Glomerular endothelial cell (primary cell): ENCODE measurements around the gene DCN. TPM values are rescaled to one million over a fixed set of nuclear protein-coding genes. Genes with fewer than 3 reads are reported as not detected.
"Not testable (repeated sequence)": the region's sequence is repeated elsewhere in the genome, so short reads cannot be mapped to it uniquely, and the experiment has no call there.

Source experiments
- DNase-seq: peaks from one replicate; pipeline ENCODE4 v3.0.0-alpha.2; 2011; ENCODE audit warnings: low read depth, low spot score; ENCODE audit errors: extremely low read depth
- total RNA-seq: library from RNA; depleted of rRNA; stranded (reverse); fragments of >200 nt; gene quantifications from 2 replicates; pipeline ENCODE4 v1.2.3, GENCODE V29; 2015

The DCN gene
- 5.6 and 16.2 TPM in 2 replicates for total RNA-seq

- no peak for DNase-seq
These were observed at the start of gene DCN for GRCh38 chr12:91182636-91183455. Gene DCN (minus strand): TSS chr12:91182817. CDS start chr12:91178552, 4,265 bp downstream.

GRCh38 chr12:91230841-91231240, 48.2 kb upstream of the DCN start:
- DNase-seq = no peak

- no peak for DNase-seq
These were observed 44.3 kb upstream of the DCN start for GRCh38 chr12:91226951-91227350.

DNA sequence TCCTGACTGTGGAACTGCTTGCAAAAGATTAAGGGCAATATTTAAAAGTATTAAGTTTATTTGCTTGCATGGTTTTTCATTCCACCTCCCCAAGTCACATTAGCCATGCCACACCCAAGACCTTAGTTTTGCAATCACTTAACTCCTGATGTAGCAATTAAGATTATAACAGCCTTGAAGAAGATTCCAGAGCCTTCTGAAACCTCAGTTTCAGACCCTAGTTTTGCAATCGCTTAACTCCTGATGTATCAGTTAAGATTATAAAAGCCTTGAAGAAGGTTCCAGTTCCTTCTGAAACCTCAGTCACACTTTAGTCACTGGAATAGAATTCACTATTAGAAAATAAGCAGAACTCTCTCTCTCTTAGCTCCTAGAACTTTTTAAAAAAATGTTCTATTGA, 42.7 kb upstream of the DCN start:
- no peak for DNase-seq

DNA sequence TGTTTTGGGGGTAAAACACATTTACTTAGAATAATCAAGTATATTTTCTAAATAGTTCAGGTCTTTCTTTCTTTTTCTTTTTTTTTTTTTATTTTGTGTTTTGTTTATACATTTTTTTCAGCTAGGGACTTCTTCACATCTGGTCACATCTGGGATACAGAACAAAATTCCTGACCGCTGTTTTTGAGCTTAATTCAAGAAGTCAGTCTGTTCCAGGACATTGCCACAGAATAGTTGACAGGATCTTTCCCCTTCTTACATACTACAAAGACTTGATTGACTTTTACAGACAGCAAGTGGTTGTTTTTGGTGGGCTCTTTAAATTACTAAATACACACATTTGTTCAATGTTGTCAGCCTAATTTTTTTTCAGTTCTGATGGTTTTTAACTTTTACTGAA, 41.8 kb upstream of the DCN start:
- DNase-seq = no peak

- DNase-seq = no peak
These were observed 40.1 kb upstream of the DCN start for GRCh38 chr12:91222746-91223145.

- no peak for DNase-seq
These were observed 37.3 kb upstream of the DCN start for GRCh38 chr12:91219919-91220318.

GRCh38 chr12:91219511-91219910, 36.9 kb upstream of the DCN start:
- no peak for DNase-seq

GRCh38 chr12:91216871-91217270, 34.3 kb upstream of the DCN start:
- no peak for DNase-seq

GRCh38 chr12:91215940-91216454, 33.4 kb upstream of the DCN start:
- no peak for DNase-seq

- DNase-seq = no peak
These were observed 29.2 kb upstream of the DCN start for GRCh38 chr12:91211866-91212265.

DNA sequence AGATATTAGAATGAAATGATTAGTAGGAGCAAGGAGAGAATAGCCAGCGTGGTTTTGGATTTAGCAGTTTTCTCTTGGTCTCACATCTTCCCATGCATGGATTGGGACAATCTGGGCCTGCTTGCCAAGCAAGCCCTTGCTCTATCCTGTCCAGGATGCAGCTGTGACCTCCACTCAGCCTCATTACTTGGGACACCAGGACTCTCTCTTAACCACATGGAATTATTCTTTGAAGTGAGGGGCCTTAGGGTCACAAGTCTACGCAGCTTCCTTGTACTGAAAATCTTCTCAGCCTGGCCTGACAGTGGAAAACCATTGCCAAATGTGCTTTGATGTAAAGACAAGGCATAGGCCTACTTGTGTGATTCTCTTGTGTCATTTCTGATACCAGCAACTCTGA, 28.0 kb upstream of the DCN start:
- DNase-seq = no peak

DNA sequence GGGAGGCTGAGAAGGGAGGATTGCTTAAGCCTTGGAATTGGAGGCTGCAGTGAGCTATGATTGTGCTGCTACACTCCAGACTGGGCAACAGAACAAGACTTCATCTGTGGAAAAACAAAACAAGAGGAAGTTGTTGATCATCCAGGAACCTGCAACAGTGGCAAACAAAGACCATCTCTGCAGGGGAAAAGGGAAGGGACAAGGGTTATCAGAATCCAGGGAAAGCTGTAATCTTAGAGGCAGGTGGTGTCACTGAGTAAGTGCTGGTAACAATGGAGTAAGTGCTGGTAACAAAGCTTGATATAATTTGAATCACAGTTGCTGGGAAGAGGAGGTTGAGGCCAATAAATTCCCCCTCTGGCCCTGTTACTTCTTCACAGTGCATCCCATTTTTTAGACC, 27.5 kb upstream of the DCN start:
- DNase-seq = no peak

- DNase-seq = not testable (repeated sequence)
These were observed 24.7 kb upstream of the DCN start for GRCh38 chr12:91207301-91207700.

DNA sequence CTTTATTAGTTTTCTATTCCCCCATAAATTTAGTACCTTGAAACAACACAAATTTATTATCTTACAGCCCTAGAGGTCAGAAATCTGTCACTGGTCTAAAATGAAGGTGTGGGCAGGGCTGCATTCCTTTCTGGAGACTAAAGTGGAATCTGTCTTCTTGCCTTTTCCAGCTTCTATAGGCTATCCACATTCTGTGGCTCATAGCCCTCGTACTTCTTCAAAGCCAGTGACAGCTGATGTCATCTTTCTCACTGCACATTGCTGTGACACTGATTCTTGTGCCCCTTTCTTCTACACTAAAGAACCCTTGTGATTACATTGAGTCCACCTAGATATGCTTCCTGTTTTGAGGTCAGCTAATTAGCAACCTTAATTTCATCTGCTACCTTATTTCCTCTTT, 23.2 kb upstream of the DCN start:
- no peak for DNase-seq

GRCh38 chr12:91204421-91204820, 21.8 kb upstream of the DCN start:
- DNase-seq = no peak

- DNase-seq = no peak
These were observed 21.0 kb upstream of the DCN start for GRCh38 chr12:91203610-91204009.

GRCh38 chr12:91202390-91202789, 19.8 kb upstream of the DCN start:
- DNase-seq = no peak

GRCh38 chr12:91196436-91196835, 13.8 kb upstream of the DCN start:
- no peak for DNase-seq

DNA sequence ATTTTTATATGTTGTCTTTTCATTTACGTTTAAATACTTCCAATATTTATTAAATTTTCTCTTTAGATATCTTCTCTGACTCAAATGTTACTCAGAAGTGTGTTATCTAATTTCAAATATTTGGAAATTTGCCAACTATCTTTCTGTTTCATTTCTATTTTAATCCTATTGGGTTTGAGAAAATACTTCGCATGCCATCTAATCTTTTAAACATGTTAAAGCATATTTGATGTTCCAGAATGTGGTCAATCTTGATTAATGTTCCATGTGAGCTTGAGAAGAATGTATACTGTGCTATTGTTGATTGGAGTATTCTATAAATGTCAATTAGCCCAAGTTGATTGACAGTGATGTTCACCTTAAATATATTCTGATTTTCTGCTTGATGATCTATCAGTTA, 11.9 kb upstream of the DCN start:
- no peak for DNase-seq

GRCh38 chr12:91191513-91192111, 9.0 kb upstream of the DCN start:
- DNase-seq = no peak

DNA sequence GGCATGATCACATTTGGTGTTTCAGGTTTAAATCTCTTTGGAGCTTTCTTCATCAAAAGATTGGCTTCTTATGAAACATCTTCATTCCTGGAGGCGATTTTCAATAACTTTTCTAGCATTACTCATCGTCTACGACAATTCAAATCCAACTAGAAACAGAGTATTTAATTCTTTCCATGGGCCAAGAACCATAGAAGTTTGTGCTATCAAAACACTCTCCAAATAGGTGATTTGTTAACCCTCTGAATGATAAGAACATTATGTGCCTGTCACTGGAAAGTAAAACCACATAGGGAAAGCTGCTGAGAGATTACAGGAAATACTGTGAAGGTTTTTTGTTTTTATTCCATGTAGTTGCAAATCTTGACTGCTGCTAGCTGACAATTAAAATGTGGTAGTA, 6.9 kb upstream of the DCN start:
- DNase-seq = no peak
